Measurements from ENCODE around the gene XK.

GRCh38 chrX:37781081-37781480, 95.5 kb downstream of the XK start:
- TF ChIP-seq CTCF (IDR thresholded peaks at IDR 0.05): no peak
- no peak for TF ChIP-seq ZFX (IDR thresholded peaks at IDR 0.05; ENCODE audit: borderline replicate concordance)
